A549 treated with Hydrocortisone at 1 μM for 4 hours (cell line): ENCODE results near the gene SOD3. TPM values are rescaled to one million over a fixed set of nuclear protein-coding genes. Genes with fewer than 3 reads are reported as not detected.

Source experiments
- total RNA-seq: library from RNA; stranded (reverse); fragments of 200-300 nt; extraction: Qiagen RNA extraction; gene quantifications from 5 replicates; pipeline ENCODE4 v1.2.3, GENCODE V29; 2022

Gene SOD3
- total RNA-seq = not detected in 5 replicates

GRCh38 chr4:24794916-24795665 lies at the start of gene SOD3:
TSS of gene SOD3 (plus strand) at chr4:24795573. CDS start at chr4:24799522, 3,949 bp downstream.

Other genes with a start within 250 kb of the SOD3 start
- 92.2 to 119 TPM (median 98.4 TPM) in 5 replicates for gene DHX15, start 211.0 kb upstream of the SOD3 start, total RNA-seq
- gene CCDC149, start 117.5 kb downstream of the SOD3 start, total RNA-seq = 1.5 to 2.4 TPM (median 1.7 TPM) in 5 replicates
- 0.08 to 0.20 TPM (median 0.20 TPM) in 5 replicates for gene LGI2, start 235.4 kb downstream of the SOD3 start, total RNA-seq